Activated T-helper 17 cell treated with anti-CD3 and anti-CD28 coated beads, Interleukin-2, amount 50 U/mL, for 72 hours (primary cell): ENCODE results near the gene CHST2. TPM values are rescaled to one million over a fixed set of nuclear protein-coding genes. Genes with fewer than 3 reads are reported as not detected.
A peak's percentile ranks its signal among the peaks of the same experiment; 100 is the strongest.
"Not testable (repeated sequence)": the region's sequence is repeated elsewhere in the genome, so short reads cannot be mapped to it uniquely, and the experiment has no call there.

Source experiments
- ATAC-seq: fragments of 150-1000 bp; cut with Tn5 transposase; replicated peaks from 2 replicates; pipeline ENCODE4 v1.10.0; 2021; ENCODE audit warnings: mild to moderate bottlenecking, moderate library complexity
- H3K27ac Mint-ChIP-seq: one replicate; pipeline ENCODE4 v1.8.0; 2022; ENCODE audit warnings: mixed read lengths
- H3K27me3 Mint-ChIP-seq: one replicate; pipeline ENCODE4 v1.8.0; 2022; ENCODE audit warnings: mixed read lengths
- H3K36me3 Mint-ChIP-seq: one replicate; pipeline ENCODE4 v1.8.0; 2022; ENCODE audit warnings: low read depth, mild to moderate bottlenecking, mixed read lengths
- H3K4me1 Mint-ChIP-seq: one replicate; pipeline ENCODE4 v1.8.0; 2022; ENCODE audit warnings: mixed read lengths
- H3K4me3 Mint-ChIP-seq: one replicate; pipeline ENCODE4 v1.8.0; 2022; ENCODE audit warnings: mild to moderate bottlenecking, mixed read lengths
- H3K9me3 Mint-ChIP-seq: one replicate; pipeline ENCODE4 v1.8.0; 2022; ENCODE audit warnings: mixed read lengths
- total RNA-seq, 2 donors: library from RNA; stranded (reverse); gene quantifications; one replicate each; pipeline ENCODE4 v1.2.3, GENCODE V29; 2022

CHST2 gene
- total RNA-seq, 2 donors from 2014 or later, result 7.9 to 8.0 TPM

DNA sequence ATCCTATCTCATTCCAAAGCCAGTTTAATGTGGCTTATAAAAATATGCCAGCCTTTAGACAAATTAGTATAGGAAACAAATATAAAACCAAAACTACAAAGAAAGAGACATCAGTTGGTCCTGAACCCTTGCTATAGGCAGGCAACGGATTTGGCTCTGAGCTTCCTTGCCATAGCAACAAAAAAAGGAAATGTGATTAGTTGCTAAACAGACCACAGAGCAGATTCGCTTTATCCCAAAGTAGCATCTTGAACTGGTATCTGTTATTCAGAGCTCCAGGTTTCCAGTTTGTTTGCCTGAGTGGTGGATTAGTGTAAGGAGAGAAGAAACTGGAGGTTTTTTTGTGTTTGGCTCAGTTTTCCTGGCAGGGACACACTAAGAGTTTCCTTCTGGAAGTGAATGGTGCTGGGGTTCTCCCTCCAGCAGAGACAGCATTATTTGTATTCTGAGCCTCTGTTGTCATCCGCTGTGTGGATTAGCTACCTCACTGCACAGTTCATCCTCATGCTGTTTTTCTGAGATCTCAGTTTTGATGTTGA is 44.1 kb downstream of the CHST2 start:
- ATAC-seq, result peak; percentile 45
- Mint-ChIP-seq H3K27ac (peak overlapping the region; percentile 86), H3K9me3 (peaks cover 5% of the 10 kb centered on the region), H3K27me3 (peaks cover 4% of the 10 kb centered on the region), H3K4me1 (peaks cover 43% of the 10 kb centered on the region), H3K36me3 (no peaks in the 10 kb centered on the region), H3K4me3 (peak overlapping the region; percentile 76)

- Mint-ChIP-seq H3K9me3 (peaks cover 5% of the 10 kb centered on the region), H3K36me3 (no peaks in the 10 kb centered on the region), H3K27ac (peak overlapping the region; percentile 86), H3K27me3 (peaks cover 4% of the 10 kb centered on the region), H3K4me3 (peak overlapping the region; percentile 76), H3K4me1 (peaks cover 52% of the 10 kb centered on the region)
- ATAC-seq, result peak; percentile 50
These were observed 45.6 kb downstream of the CHST2 start for GRCh38 chr3:143165211-143165610.

- peak overlapping the region; percentile 76 for H3K4me3 Mint-ChIP-seq
- peaks cover 56% of the 10 kb centered on the region for H3K4me1 Mint-ChIP-seq
- H3K27me3 Mint-ChIP-seq, H3K36me3 Mint-ChIP-seq, H3K9me3 Mint-ChIP-seq: not testable (repeated sequence)
- ATAC-seq, result peak; percentile 87
- H3K27ac Mint-ChIP-seq, result peak overlapping the region; percentile 86
These were observed 46.2 kb downstream of the CHST2 start for GRCh38 chr3:143165612-143166285.

DNA sequence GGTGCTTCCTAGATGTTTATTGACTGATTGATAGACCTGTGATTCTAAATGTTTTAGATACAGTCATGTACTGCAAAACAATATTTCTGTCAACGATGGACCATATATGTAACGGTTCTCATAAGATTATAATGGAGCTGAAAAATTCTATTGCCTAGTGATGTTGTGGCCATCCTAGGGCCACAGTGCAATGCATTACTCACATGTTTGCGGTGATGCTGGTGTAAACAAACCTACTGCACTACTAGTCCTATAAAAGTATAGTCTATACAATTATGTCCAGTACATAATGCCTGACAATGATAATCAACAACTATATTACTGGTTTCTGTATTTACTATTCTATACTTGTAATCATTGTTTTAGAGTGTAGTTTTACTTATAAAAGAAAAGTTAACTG is 46.8 kb downstream of the CHST2 start:
- ATAC-seq, result no peak
- no peak overlapping the region for H3K4me3 Mint-ChIP-seq
- H3K27ac Mint-ChIP-seq, result peak overlapping the region; percentile 86
- peaks cover 5% of the 10 kb centered on the region for H3K9me3 Mint-ChIP-seq
- H3K36me3 Mint-ChIP-seq, result no peaks in the 10 kb centered on the region
- H3K4me1 Mint-ChIP-seq, result peaks cover 62% of the 10 kb centered on the region
- no peaks in the 10 kb centered on the region for H3K27me3 Mint-ChIP-seq

GRCh38 chr3:143167969-143168854 is 48.6 kb downstream of the CHST2 start:
- H3K27me3 Mint-ChIP-seq, result no peaks in the 10 kb centered on the region
- peaks cover 60% of the 10 kb centered on the region for H3K4me1 Mint-ChIP-seq
- H3K36me3 Mint-ChIP-seq, result no peaks in the 10 kb centered on the region
- ATAC-seq, result no peak
- H3K4me3 Mint-ChIP-seq, result no peak overlapping the region
- peaks cover 7% of the 10 kb centered on the region for H3K9me3 Mint-ChIP-seq
- H3K27ac Mint-ChIP-seq, result peak overlapping the region; percentile 21

DNA sequence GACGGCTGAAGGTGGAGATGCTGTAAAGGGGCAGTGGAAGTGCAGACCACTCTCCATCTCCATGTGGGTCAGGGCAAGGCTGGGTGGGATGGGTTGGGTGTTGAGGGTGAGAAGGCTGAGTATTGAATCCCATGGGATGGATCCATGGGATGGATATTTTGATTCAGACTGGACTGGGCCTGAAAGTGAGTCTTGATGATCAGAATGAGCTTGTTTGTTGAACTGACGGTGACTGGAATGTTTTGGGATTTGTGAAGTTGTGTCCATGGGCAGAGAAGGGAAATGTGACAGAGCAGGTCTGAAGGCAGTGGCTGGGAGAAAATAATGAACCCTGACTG is 49.3 kb downstream of the CHST2 start:
- Mint-ChIP-seq H3K36me3 (no peaks in the 10 kb centered on the region), H3K27ac (peak overlapping the region; percentile 21), H3K9me3 (peaks cover 9% of the 10 kb centered on the region), H3K4me1 (peaks cover 54% of the 10 kb centered on the region), H3K27me3 (no peaks in the 10 kb centered on the region), H3K4me3 (no peak overlapping the region)
- ATAC-seq, result no peak

GRCh38 chr3:143170074-143170473 is 50.5 kb downstream of the CHST2 start:
- Mint-ChIP-seq H3K4me1 (peaks cover 42% of the 10 kb centered on the region), H3K27ac (peak overlapping the region; percentile 78), H3K27me3 (no peaks in the 10 kb centered on the region), H3K4me3 (peak overlapping the region; percentile 70), H3K36me3 (no peaks in the 10 kb centered on the region), H3K9me3 (peaks cover 9% of the 10 kb centered on the region)
- no peak for ATAC-seq

GRCh38 chr3:143170676-143171075 is 51.1 kb downstream of the CHST2 start:
- peak overlapping the region; percentile 70 for H3K4me3 Mint-ChIP-seq
- no peaks in the 10 kb centered on the region for H3K36me3 Mint-ChIP-seq
- ATAC-seq, result peak; percentile 14
- H3K27ac Mint-ChIP-seq, result peak overlapping the region; percentile 78
- H3K4me1 Mint-ChIP-seq, result peaks cover 36% of the 10 kb centered on the region
- no peaks in the 10 kb centered on the region for H3K27me3 Mint-ChIP-seq
- H3K9me3 Mint-ChIP-seq, result peaks cover 9% of the 10 kb centered on the region

- Mint-ChIP-seq H3K27me3 (no peaks in the 10 kb centered on the region), H3K27ac (peak overlapping the region; percentile 78), H3K9me3 (peaks cover 9% of the 10 kb centered on the region), H3K4me3 (peak overlapping the region; percentile 70), H3K4me1 (peaks cover 36% of the 10 kb centered on the region), H3K36me3 (no peaks in the 10 kb centered on the region)
- peak; percentile 74 for ATAC-seq
These were observed 51.8 kb downstream of the CHST2 start for GRCh38 chr3:143171141-143171980.

DNA sequence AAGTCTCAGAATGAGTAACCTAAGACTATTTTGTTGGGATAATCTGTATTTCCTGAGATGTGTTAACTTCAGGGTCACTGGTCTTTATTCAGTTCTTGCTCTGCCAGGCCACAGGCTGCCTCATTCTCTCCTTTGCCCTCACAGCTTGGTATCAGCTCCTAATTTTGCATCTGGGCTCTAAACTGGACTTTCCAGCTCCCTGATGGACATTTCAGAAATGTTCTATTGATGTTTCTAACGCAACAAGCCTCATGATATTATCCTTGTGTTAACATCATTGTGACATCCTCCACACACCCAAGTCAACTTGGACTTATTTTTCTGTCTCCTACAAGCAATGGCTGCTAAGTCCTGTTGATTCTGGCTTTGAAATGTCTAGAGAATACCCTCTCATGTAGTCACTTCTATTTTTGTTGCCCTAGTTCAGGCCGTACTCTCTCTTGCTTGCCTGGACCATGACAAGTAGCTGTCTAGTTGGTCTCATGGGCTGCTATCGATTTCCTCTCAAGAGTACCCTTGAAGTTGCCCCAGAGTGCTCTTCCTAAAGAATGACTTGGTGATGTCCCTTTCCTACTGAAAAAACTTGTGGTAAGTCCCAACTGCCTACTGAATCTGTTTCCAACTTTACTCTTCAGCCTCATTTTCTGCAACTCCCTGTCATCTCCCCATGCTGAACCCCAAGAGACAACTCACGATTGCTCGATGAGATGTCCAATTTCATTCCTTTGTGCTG is 52.7 kb downstream of the CHST2 start:
- ATAC-seq, result no peak
- Mint-ChIP-seq H3K4me1 (peaks cover 36% of the 10 kb centered on the region), H3K36me3 (no peaks in the 10 kb centered on the region), H3K4me3 (no peak overlapping the region), H3K9me3 (peaks cover 9% of the 10 kb centered on the region), H3K27ac (no peak overlapping the region), H3K27me3 (no peaks in the 10 kb centered on the region)

DNA sequence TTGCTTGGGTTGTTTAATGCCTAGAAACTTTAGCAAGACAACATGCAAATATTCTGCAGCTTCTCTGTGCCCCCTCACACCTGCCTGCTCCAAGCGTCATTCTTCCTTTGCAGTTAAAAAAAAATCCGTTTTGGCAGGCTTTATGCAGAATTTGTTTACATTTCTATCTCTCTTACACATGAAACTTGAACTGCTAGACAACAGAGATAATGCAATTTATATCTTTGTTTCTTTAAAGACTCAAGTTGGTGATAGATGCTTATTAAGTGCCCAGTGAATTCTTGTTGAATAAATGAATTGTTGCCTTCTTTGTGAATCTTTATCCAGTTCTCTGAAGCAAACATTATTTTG is 53.2 kb downstream of the CHST2 start:
- H3K9me3 Mint-ChIP-seq, result peaks cover 9% of the 10 kb centered on the region

DNA sequence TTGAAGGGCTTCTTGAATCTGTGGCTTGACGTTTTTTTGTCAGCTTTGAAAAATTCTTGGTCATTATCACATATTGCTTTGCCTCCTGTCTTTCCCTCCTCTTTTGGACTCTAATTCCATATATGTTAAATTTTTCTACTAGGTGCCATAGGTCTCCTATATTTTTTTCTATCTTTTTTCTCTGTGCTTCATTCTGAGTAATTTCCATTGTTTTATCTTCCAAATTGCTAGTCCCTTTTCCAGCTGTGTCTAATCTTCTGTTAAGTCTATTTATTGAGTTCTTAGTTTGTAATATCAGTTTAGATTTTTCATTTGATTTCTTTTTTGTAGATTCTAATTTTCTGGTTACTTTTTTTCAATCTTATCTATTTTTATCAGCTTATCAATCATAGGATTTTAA is 53.7 kb downstream of the CHST2 start:
- no peaks in the 10 kb centered on the region for H3K27me3 Mint-ChIP-seq
- H3K4me1 Mint-ChIP-seq, result peaks cover 35% of the 10 kb centered on the region
- no peak for ATAC-seq
- H3K36me3 Mint-ChIP-seq, result no peaks in the 10 kb centered on the region
- H3K4me3 Mint-ChIP-seq, result no peak overlapping the region
- peaks cover 9% of the 10 kb centered on the region for H3K9me3 Mint-ChIP-seq
- peak overlapping the region; percentile 62 for H3K27ac Mint-ChIP-seq

More for the DNA sequence above, 53.2 kb downstream of the CHST2 start:
- Mint-ChIP-seq H3K27ac (no peak overlapping the region), H3K4me1 (peaks cover 36% of the 10 kb centered on the region), H3K36me3 (no peaks in the 10 kb centered on the region), H3K4me3 (no peak overlapping the region), H3K27me3 (no peaks in the 10 kb centered on the region)
- ATAC-seq, result no peak
